A549 treated with Mapracorat at 1 μM for 4 hours (cell line): ENCODE results near the gene NT5C2. TPM values are rescaled to one million over a fixed set of nuclear protein-coding genes. Genes with fewer than 3 reads are reported as not detected.

Experiments
- total RNA-seq: library from RNA; stranded (reverse); fragments of 200-300 nt; extraction: Qiagen RNA extraction; gene quantifications from 5 replicates; pipeline ENCODE4 v1.2.3, GENCODE V29; 2022

The NT5C2 gene
- 67.7 to 76.0 TPM (median 72.3 TPM) in 5 replicates for total RNA-seq

GRCh38 chr10:103193107-103193819 is at the start of gene NT5C2:
Gene NT5C2, minus strand, starts transcription at chr10:103193272. Its CDS starts 18,314 bp downstream, at chr10:103174958.

Other genes starting within 250 kb of the NT5C2 start
- 0.07 TPM in 1 of 5 replicates, not detected in the others for gene RPEL1, start 52.6 kb upstream of the NT5C2 start, total RNA-seq
- gene INA, start 83.9 kb upstream of the NT5C2 start, total RNA-seq: 18.3 to 27.6 TPM (median 21.0 TPM) in 5 replicates
- gene PCGF6, start 157.9 kb upstream of the NT5C2 start, total RNA-seq: 11.2 to 11.9 TPM (median 11.5 TPM) in 5 replicates
- 2.7 to 3.4 TPM (median 3.1 TPM) in 5 replicates for gene TAF5, start 174.7 kb upstream of the NT5C2 start, total RNA-seq
- gene ATP5MK, start 203.2 kb upstream of the NT5C2 start, total RNA-seq: 477 to 606 TPM (median 519 TPM) in 5 replicates
- 30.4 to 42.4 TPM (median 39.2 TPM) in 5 replicates for gene PDCD11, start 203.4 kb upstream of the NT5C2 start, total RNA-seq